Glomerular visceral epithelial cell (primary cell): ENCODE results near the gene HIP1.
"Not testable (repeated sequence)": the region's sequence is repeated elsewhere in the genome, so short reads cannot be mapped to it uniquely, and the experiment has no call there.

Source experiments
- DNase-seq: peaks from one replicate; pipeline ENCODE4 v3.0.0-alpha.2; 2016; ENCODE audit errors: extremely low spot score

Gene HIP1

GRCh38 chr7:75739796-75740672 is 1.3 kb upstream of the HIP1 start:
- DNase-seq, result no peak

DNA sequence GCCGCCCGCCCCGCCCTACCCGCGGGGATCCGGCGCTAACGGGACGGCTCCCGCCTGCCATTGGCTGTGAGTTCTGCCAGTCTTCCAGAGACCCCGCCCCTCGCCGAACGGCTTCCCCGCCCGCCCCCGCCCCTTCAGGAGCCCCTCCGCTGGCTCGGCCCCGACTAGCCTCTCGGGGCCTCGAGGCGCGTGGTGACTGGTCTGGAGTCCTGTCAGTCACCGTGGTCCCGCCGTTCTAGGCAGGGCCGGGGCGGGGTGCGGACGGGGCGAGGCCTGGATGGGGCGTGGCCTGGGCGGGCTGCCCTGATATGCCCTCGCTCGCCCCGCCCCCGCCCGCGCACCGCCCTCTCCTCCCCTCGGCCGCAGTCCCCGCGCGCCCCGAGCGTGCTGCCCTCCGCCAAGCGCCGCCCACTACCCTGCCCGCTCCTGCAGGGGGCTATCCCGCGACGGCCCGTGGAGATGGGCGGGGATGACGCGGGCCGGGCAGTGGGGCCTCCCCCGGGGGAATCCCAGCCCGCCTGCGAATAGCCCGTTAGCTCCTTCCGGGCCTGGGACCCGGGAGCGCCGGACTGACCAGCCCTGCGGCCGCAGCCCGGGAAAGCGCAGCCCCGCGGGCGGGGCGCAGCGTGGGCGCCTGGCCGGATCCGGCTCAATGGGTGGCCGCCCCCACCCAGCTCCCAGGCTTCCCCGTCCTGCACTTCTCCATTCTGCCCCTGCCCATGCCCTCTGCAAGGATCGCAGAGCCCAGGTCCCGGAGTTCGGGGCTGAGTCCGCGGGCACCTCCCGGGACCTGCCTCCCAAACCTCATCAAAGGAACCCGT is 444 bp upstream of the HIP1 start:
- DNase-seq, result peak; percentile 99

DNA sequence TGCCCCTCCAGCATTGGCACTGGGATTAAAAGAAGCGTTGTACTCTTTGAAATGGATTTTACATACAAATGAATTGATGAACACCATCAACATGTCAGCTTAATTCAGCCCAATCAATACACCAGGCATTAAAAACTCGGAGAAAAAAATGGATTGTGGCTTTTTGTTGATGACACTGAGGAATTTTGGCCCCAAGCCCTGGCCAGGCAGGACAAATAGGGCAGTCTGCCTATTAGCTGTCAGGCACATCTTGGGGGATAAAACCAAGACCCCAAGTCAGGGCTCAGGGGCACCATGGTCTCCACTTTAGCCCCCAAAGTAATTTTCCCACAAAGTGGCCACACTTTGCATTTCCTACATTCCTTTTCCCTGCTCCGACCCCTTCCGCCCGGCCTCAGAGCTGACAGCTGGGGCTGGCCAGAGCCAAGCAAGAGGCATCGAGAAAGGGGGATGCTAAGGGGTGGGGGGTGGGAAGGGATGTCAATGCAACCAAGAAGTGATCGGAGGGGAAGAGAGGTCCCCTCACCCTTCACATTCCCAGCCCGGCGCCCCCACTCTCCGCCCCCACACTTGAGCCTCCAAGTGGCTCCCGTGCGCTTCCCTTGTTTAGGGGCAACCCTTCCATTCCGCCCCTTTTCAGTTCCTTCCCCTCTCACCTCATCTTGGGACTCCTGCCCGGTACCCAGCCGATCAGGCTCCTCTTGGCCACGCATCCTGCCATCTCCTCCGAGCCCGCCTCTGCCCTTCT is 711 bp downstream of the HIP1 start:
- DNase-seq, result no peak

GRCh38 chr7:75735581-75736350 is 3.0 kb downstream of the HIP1 start:
- DNase-seq, result no peak

DNA sequence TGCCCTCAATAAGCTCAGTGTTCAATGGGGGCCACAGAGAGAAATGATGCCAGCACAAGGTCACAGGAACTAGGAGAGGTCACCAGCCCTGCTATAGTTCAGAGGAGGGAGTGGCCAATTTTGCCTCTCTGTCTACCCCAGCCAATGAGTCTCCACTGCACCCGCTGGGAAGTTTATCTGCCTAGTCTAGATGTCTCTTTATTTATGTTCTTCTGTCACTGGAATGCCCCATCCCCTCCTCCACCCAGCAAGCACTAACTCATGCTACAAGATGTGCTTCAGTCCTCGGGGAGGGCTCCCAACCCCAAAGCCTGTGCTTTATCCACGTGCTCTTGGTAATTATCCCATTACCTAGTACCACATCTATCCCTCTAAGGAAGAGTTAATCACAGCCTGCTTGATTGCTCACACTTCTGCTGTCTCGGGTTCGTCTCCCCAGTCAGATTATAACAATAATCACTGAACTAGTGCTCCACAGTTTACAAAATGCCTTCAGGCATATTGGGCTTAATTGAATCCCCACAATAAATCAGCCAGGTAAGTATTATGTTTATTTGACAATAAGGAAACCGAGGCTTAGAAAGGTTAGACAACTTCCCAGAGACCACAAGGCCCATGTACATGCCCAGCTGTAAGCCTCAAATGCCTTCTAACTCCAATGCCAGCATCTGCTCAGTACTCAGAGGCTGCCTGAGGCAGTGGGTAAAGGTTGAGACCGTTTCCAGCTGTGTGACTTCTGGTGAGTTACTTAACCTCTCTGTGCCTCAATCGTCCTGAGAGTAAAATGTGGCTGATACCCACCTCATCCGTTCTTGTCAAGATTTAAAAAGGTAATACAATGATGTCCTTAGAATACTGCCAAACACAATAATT is 3.9 kb downstream of the HIP1 start:
- no peak for DNase-seq

DNA sequence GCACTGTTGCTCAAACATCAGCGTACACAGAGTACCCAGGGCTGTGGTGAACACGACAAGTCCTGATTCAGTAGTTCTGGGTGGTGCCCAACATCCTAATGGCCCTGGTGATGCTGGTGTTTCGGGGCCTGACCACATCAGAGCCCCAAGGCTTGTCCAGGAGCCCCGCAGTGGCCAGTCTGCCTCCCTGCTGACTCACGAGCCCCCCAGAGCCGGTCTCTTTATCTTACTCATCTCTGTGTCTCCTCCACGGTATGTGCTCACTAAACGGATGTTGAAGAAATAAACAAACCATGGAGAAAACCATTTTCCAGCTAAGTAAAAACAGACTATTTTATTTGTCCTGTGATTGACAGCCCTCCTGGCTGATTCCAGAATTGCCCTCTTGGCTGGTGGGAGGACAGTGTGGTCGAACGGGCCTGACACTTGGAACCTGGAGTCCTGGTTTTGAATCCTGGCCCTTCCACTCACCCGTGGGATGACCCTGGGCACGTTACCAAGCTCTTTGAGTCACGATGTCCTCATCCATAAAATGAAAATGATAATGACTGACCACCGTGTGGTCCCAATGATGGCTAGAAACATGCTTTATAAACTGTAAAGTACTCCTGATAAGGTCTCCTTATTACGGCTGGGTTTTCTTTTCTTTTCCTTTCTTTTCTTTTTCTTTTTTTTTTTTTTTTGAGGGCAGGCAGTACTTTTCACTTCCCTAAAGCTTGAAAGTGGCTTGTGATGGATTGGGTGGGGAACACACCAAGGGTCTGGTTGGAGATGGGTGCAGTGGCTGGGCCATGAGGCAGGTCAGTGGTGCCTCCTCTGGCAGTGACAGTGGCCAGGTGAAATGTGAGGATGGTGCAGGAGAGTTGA is 5.7 kb downstream of the HIP1 start:
- peak; percentile 92 for DNase-seq

DNA sequence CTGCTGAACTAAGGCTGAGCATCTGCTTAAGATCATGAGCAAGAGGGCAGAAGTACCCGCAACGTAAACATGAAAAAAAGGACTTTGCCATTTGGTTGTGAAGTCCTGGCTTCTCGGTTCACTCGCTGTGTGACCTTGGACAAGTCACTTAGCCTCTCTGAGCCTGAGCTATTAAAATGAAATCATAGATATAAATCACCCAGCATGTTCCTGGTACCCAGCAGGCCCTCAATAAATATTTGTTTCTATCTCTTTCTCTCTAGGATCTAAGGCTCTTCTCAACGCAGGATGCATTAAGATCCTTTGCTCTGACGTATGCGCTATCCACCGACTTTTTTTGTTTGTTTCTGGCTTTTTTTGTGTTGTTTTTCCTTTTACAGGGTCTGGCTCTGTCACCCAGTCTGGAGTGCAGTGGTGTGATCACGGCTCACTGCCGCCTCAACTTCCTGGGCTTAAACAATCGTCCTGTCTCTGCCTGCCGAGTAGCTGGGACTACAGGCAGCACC is 6.7 kb downstream of the HIP1 start:
- DNase-seq, result no peak

DNA sequence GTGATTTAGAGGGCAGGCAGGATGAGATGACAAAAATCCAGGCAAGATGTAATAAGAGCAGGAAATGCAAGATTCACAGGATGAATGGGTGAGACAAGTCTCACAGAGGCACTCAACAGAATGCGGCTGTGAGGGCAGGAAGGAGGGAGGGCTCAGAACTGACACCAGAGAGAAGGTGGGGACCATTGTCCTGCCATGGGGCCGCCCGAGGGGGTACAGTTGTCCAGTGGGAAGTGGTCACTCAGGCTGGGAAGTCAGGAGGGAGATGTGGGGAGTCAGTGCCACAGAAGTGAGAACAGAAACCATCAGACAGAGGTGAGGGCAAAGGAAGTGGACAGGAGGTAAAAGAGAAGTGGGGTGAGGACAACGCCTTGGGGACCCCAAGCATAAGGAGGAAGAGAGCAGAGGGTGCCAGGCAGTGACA is 8.9 kb downstream of the HIP1 start:
- DNase-seq, result no peak

- DNase-seq, result peak; percentile 24
These were observed 10.7 kb downstream of the HIP1 start for GRCh38 chr7:75727881-75728593.

DNA sequence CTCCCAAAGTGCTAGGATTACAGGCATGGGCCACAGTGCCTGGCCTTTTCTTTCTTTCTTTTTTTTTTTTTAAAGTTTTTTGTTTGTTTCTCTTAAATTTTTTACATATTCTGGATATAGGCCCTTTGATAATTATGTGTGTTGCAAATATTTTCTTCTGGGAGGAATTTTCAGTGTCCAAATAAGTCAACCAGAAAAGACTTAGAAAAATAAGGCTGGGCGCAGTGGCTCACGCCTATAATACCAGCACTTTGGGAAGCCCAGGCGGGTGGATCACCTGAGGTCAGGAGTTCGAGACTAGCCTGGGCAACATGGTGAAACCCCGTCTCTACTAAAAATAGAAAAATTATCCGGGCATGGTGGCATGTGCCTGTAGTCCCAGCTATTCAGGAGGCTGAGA is 11.4 kb downstream of the HIP1 start:
- DNase-seq, result not testable (repeated sequence)

GRCh38 chr7:75725306-75725705 is 13.4 kb downstream of the HIP1 start:
- DNase-seq, result no peak

- no peak for DNase-seq
These were observed 15.3 kb downstream of the HIP1 start for GRCh38 chr7:75723444-75723843.

DNA sequence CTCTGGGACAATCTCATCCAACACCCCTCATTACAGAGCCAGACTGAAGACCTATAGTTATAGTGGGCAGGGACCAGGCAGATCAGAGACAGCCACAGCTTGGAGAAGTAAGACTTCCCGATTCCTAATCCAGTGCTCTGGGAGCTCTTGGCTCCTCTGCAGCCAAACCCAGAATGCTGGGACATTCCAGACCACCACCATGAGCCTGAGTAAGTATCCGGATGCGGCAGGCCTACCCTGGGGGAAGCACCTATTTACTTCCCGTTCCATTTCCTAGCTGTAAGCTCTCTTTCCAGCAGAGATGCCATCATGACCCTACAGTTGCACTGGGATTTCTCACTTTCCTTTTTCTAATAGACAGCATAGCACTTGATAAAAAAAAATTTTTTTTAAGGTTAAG is 16.4 kb downstream of the HIP1 start:
- no peak for DNase-seq

DNA sequence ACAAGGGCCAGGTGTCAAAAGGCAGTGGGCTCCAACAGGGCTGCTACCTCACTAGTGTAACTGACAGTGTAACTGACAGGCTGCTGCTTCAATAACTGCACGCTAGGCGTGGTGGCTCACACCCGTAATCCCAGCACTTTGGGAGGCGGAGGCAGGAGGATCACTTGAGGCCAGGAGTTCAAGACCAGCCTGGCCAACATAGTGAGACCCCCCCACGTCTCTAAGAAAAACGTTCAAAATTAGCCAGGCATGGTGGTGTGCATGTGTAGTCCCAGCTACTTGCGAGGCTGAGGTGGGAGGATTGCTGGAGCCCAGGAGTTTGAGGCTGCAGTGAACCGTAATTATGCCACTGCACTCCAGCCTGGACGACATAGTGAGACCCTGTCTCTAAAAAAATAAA is 16.8 kb downstream of the HIP1 start:
- DNase-seq, result not testable (repeated sequence)

DNA sequence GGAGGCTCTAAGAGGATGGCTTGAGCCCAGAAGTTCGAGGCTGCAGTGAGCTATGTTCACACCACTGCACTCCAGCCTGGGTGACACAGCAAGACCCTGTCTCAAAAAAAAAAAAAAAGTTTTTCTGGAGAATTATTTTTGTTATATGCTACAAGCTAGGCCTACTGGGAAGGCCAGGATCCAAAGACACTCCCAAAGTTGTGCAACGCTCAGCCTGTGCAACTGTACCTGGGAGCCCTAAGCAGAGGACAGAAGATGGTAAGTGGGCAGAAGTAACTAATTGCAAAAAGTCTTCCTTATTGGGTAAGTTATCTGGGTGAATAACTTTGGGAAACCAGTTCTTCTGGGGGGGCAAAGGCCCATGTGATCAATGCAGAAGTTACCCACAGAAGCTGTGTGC is 17.3 kb downstream of the HIP1 start:
- DNase-seq, result no peak

DNA sequence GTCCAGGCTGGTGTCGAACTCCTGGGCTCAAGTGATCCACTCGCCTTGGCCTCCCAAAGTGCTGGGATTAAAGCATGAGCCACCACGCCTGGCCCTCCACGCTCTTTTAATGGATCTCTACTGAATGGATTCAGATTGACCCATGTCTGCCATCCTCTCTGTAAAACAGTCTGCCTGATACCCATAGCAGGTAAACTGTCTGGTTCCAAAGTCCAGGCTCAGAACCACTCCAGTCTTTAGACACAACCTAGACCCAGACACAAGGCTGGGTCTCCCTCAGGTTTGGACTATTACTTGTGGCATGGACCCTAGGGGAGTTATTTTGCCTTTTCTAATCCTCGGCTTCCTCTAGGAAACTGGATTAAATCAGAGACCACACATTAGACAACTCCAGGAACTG is 19.1 kb downstream of the HIP1 start:
- DNase-seq, result no peak

DNA sequence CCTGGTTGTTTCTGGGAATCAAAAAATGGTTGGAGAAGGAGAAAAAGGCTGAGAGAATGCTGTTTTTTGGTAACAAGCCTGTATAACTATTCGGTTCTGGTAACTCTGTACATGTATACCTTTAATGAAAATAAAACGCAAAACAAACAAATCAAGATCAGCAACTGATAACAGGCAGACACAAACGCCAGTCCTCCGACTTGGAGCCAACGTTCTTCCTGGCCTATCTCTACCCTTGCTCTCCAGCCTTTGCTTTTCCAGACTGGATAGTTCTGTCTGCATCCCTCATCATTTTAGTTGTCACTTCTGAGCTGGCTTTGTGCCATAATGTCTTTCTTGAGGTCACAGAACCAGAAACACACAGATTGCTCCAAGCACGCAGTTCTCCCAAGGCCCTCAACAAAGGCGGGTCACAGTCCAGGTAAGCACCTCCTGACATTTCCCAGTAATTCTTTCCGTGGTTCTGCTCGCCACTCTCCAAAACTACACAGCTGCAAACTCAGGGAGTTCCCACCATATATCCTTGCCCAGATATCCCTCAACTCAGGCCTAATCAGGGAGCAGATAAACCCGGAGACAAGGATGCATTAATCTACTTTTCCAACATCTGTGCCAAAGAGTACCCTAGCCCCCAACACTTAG is 20.2 kb downstream of the HIP1 start:
- no peak for DNase-seq

- DNase-seq, result not testable (repeated sequence)
These were observed 21.0 kb downstream of the HIP1 start for GRCh38 chr7:75717746-75718145.
